ENCODE data around the gene MT2A.
A peak's percentile ranks its signal among the peaks of the same experiment; 100 is the strongest.

Gene MT2A

GRCh38 chr16:56600398-56600999, 7.9 kb upstream of the MT2A start:
- DNase-seq (ENCODE audit: low read depth in 2 of 2), result peak; percentile 67 to 78
- no peak overlapping the region for H3K4me3 ChIP-seq (replicated peaks in 1 of 2; ENCODE audit: low read depth in 2 of 2, low read length in 2 of 2)

GRCh38 chr16:56601325-56601724, 7.1 kb upstream of the MT2A start:
- no peak overlapping the region for H3K4me3 ChIP-seq (replicated peaks in 1 of 2; ENCODE audit: low read depth in 2 of 2, low read length in 2 of 2)
- no peak for DNase-seq (ENCODE audit: low read depth in 2 of 2)
- no peak for TF ChIP-seq CTCF (IDR thresholded peaks at IDR 0.05; ENCODE audit: low read depth, low read length)

More at GRCh38 chr16:56600398-56600999, 7.9 kb upstream of the MT2A start:
- peak; percentile 71 for TF ChIP-seq CTCF (IDR thresholded peaks at IDR 0.05; ENCODE audit: low read depth, low read length)

GRCh38 chr16:56603589-56603988, 4.8 kb upstream of the MT2A start:
- TF ChIP-seq CTCF (IDR thresholded peaks at IDR 0.05; ENCODE audit: low read depth, low read length), result peak; percentile 40
- DNase-seq (ENCODE audit: low read depth in 2 of 2), result peak; percentile 50 to 56
- H3K4me3 ChIP-seq (replicated peaks in 1 of 2; ENCODE audit: low read depth in 2 of 2, low read length in 2 of 2), result no peak overlapping the region

- no peak for TF ChIP-seq CTCF (IDR thresholded peaks at IDR 0.05; ENCODE audit: low read depth, low read length)
- no peak overlapping the region for H3K4me3 ChIP-seq (replicated peaks in 1 of 2; ENCODE audit: low read depth in 2 of 2, low read length in 2 of 2)
- no peak for DNase-seq (ENCODE audit: low read depth in 2 of 2)
These were observed 3.4 kb upstream of the MT2A start for GRCh38 chr16:56604966-56605365.

GRCh38 chr16:56605475-56605874, 2.9 kb upstream of the MT2A start:
- no peak for DNase-seq (ENCODE audit: low read depth in 2 of 2)
- H3K4me3 ChIP-seq (replicated peaks in 1 of 2; ENCODE audit: low read depth in 2 of 2, low read length in 2 of 2), result no peak overlapping the region
- no peak for TF ChIP-seq CTCF (IDR thresholded peaks at IDR 0.05; ENCODE audit: low read depth, low read length)

- peak in 1 of 2 donors; percentile 92 for DNase-seq (ENCODE audit: low read depth in 2 of 2)
- TF ChIP-seq CTCF (IDR thresholded peaks at IDR 0.05; ENCODE audit: low read depth, low read length), result no peak
- H3K4me3 ChIP-seq (replicated peaks in 1 of 2; ENCODE audit: low read depth in 2 of 2, low read length in 2 of 2), result no peak overlapping the region
These were observed 2.3 kb upstream of the MT2A start for GRCh38 chr16:56606071-56606475.

All from cardiac fibroblast (primary cell).